Ammon's horn (tissue), 1 donor: Measurements from ENCODE around the gene ZDHHC18.
"Not testable (repeated sequence)": the region's sequence is repeated elsewhere in the genome, so short reads cannot be mapped to it uniquely, and the experiment has no call there.

Source experiments
- DNase-seq: peaks from one replicate; pipeline ENCODE4 v3.0.0-alpha.2; 2016; ENCODE audit warnings: low spot score

Gene ZDHHC18

GRCh38 chr1:26858160-26858559 lies 31.7 kb downstream of the ZDHHC18 start:
- no peak for DNase-seq

GRCh38 chr1:26858891-26859640 lies 32.6 kb downstream of the ZDHHC18 start:
- no peak for DNase-seq

GRCh38 chr1:26861286-26861701 lies 34.8 kb downstream of the ZDHHC18 start:
- no peak for DNase-seq

- DNase-seq = no peak
Observed at GRCh38 chr1:26861889-26862378, 35.4 kb downstream of the ZDHHC18 start.

GRCh38 chr1:26862781-26863684 lies 36.5 kb downstream of the ZDHHC18 start, which contains the start of gene SFN:
TSS of gene SFN (plus strand) at chr1:26863149. CDS start at chr1:26863213, 64 bp downstream.
- no peak for DNase-seq

GRCh38 chr1:26863685-26864077 lies 37.2 kb downstream of the ZDHHC18 start:
- DNase-seq = no peak

- peak; percentile 98 for DNase-seq
Observed at GRCh38 chr1:26864610-26865480, 38.4 kb downstream of the ZDHHC18 start.

- not testable (repeated sequence) for DNase-seq
Observed at GRCh38 chr1:26873097-26873496, 46.6 kb downstream of the ZDHHC18 start.

- DNase-seq = no peak
Observed at GRCh38 chr1:26874896-26875295, 48.4 kb downstream of the ZDHHC18 start.

- DNase-seq = no peak
Observed at GRCh38 chr1:26877326-26877725, 50.8 kb downstream of the ZDHHC18 start.

- no peak for DNase-seq
Observed at GRCh38 chr1:26879793-26880192, 53.3 kb downstream of the ZDHHC18 start.

- not testable (repeated sequence) for DNase-seq
Observed at GRCh38 chr1:26881611-26882010, 55.1 kb downstream of the ZDHHC18 start.

- no peak for DNase-seq
Observed at GRCh38 chr1:26882696-26883463, 56.4 kb downstream of the ZDHHC18 start.

GRCh38 chr1:26887125-26887524 lies 60.6 kb downstream of the ZDHHC18 start:
- DNase-seq = no peak

- no peak for DNase-seq
Observed at GRCh38 chr1:26888231-26888630, 61.7 kb downstream of the ZDHHC18 start.

GRCh38 chr1:26889551-26890466 lies 63.3 kb downstream of the ZDHHC18 start, which contains the start of gene GPN2:
TSS of gene GPN2 (minus strand) at chr1:26890283. CDS start at chr1:26890096, 187 bp downstream.
- DNase-seq = peak; percentile 91

- DNase-seq = no peak
Observed at GRCh38 chr1:26890467-26890796, 63.9 kb downstream of the ZDHHC18 start.

GRCh38 chr1:26894263-26894662 lies 67.8 kb downstream of the ZDHHC18 start:
- DNase-seq = no peak

- DNase-seq = no peak
Observed at GRCh38 chr1:26897351-26897750, 70.9 kb downstream of the ZDHHC18 start.
